NCI-H774 (cell line): ENCODE data around the gene CCDC198.

Source experiments
- DNase-seq: peaks from one replicate; lab custom pipeline; 2025; lab: John Stamatoyannopoulos, UW

CCDC198 gene

DNA sequence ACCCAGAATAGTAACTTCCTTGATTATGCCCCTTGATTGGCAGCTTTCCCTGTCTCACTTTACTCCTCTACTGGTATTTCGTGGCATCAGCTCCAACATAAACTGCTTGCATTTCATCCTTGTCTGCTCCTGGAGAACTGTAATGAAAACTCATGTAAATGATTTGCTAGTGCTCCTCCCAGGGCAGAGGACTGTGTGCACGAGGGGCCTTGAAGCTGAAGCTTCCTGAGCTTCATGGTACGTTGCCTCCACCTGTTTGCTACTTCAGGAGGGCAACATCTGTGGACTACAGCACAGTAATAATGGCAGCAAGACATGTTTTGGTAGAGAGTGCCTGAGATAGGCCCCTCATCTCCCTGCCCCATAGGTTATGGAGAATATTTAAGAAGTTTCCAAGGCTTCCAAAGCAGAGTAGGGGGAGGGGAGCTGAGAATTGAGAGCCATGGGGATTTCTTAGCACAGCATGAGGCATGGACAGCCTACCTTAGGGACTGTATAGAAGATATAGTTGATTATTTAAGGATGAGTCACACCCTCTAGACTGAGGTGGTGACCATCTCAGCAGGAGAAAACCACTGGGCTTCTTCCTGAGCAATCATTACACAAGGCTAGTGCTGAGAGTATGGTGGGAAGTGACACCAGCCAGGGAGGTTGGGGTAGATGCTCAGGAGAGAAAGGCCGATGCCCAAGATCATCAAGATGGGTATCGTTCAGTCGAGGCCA, 29.5 kb downstream of the CCDC198 start:
- DNase-seq, result no peak

DNA sequence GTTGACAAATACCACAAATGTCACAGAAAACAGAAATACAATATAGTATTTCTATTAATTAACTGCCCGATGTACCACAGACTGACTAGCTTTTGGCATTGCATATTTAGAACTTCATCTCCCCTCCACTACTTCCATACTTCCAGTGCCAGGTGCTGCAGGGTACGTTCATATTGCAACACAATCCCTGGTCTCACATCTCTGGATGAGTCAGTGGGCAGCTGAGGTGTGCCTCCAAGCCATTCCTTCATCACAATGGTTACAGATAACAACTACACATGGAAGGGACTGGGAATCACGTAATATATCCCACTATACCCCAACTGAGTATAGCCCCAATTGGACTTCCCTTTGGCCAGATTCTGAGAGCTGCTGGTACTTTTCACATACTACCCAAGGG, 31.1 kb downstream of the CCDC198 start:
- no peak for DNase-seq

DNA sequence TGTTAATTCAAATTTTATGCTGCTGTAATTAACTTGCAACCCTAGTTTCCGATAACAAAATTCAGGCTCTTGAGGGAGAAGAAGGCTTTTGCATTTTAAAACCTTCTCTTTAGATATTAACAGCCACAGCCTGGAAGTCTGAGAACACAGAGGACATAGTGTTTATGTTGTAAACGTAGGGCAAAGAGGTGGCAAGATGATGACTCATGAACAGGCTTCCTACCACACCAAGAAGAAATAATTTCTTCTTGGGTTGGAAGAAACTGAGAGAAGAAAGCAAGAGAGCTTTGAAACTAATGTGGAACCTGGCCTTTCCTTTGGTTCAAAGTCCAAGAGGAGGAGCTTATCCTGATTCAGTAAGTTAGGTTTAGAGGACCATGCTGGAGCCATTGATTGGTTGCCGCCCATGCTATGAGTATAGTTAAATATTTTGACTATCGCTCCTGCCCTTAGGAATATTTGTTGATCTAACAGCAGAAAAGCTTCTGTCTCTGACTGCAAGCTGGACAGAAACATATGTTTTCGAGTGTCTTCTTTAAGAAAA, 31.8 kb downstream of the CCDC198 start:
- no peak for DNase-seq

DNA sequence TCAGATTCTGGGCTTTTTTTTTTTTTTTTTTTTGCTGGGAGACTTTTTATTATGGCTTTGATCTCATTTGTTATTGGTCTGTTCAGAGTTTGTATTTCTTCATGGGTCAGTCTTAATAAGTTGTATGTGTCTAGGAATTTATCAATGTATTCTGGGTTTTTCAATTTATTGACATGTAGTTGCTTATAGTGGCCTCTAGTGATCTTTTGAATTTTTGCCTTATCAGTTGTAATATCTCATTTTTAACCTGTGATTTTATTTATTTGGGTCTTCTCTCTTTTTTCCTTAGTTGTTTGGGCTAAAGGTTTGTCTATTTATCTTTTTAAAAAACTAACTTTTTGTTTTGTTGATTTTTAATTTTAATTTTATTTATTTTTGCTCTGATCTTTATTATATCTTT, 57.7 kb downstream of the CCDC198 start:
- no peak for DNase-seq

DNA sequence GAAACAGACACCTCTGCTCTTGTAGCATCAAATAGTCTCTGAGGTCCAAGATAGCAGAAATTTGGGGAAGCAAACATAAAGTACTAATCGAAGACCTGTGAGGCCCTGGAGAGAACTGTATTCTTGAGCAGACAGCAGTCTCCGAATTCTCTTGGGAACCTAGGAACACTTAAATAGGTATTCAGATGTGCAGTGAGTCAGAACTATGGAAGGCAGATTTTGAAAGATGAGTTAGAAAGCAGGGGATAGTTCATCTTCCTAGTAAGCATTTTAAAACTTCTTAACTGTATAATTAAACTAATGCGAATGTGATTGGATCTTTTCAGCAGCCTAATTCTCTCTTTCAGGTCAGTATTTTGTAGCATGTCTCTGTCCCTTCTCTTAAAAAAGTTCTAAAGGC, 72.7 kb downstream of the CCDC198 start:
- no peak for DNase-seq

DNA sequence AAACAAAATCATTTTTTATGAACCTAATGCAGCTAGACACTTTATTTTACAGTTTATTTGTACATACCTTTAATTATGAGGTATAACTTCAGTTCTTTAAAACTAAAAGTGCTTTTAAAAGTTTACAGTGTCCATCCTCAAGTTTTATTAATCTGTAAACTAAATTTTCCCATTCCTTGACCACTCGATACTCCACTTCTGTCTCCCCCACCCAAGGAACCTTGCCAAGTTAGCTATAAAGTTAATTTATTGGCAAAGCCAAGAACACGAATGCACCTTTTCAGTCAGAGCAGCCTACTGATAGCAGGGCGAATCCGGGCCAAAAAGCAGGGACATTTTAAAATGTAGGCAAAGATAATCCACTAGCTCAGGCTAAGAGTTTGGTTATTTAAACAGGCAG, 73.6 kb downstream of the CCDC198 start:
- DNase-seq, result no peak
